Transverse colon (tissue), 4 donors: ENCODE measurements around the gene PRG3. TPM values are rescaled to one million over a fixed set of nuclear protein-coding genes. Genes with fewer than 3 reads are reported as not detected.

ENCODE experiments used
- DNase-seq: peaks from one replicate; pipeline ENCODE4 v3.0.0-alpha.2; 2019
- H3K27ac ChIP-seq, 4 donors: fragments of 200-600 bp; sonication (generic); 2 replicates each; pipeline ENCODE4 v1.5.1; 2016 to 2018; ENCODE audit warnings: inconsistent platforms in 4 of 4
- H3K27me3 ChIP-seq: fragments of 200-600 bp; sonication (generic); 2 replicates; pipeline ENCODE4 v1.5.1; 2017; ENCODE audit warnings: inconsistent platforms
- H3K36me3 ChIP-seq, 4 donors: fragments of 200-600 bp; sonication (generic); 2 replicates each; pipeline ENCODE4 v1.5.1; 2017 to 2019; ENCODE audit warnings: inconsistent platforms in 4 of 4
- H3K4me1 ChIP-seq, 4 donors: fragments of 200-600 bp; sonication (generic); 2 replicates each; pipeline ENCODE4 v1.5.1; 2017 to 2020; ENCODE audit warnings: inconsistent platforms in 4 of 4
- H3K4me3 ChIP-seq, 4 donors: fragments of 200-600 bp; sonication (generic); 1 replicate in 1 of 4; 2 replicates in 3 of 4; pipeline versions ENCODE4 v1.5.1 to v1.6.1; 2017 to 2019; ENCODE audit warnings: inconsistent platforms in 4 of 4
- H3K9me3 ChIP-seq, 2 donors: fragments of 200-600 bp; sonication (generic); 2 replicates each; pipeline ENCODE4 v1.5.1; 2017 to 2019; ENCODE audit warnings: inconsistent platforms in 2 of 2
- CTCF ChIP-seq, 5 experiments: fragments of 200-600 bp in 3 of 5; fragments of 450-650 bp in 2 of 5; sonication (generic) in 3 of 5; IDR thresholded peaks; 1 replicate in 2 of 5; 2 replicates in 3 of 5; pipeline ENCODE4 v1.5.1; 2016 to 2017; ENCODE audit warnings: antibody characterized with exemption in 5 of 5, inconsistent platforms in 3 of 5, mild to moderate bottlenecking in 2 of 5, moderate library complexity in 1 of 5
- EP300 ChIP-seq: sonication (generic); formaldehyde crosslinking; IDR thresholded peaks from one replicate; pipeline ENCODE4 v1.6.1; 2017; ENCODE audit warnings: antibody characterized with exemption, low read depth
- POLR2A ChIP-seq: fragments of 450-650 bp; IDR thresholded peaks from one replicate; pipeline ENCODE4 v1.6.1; 2016; ENCODE audit warnings: antibody characterized with exemption, mild to moderate bottlenecking, moderate library complexity
- POLR2AphosphoS5 ChIP-seq, 3 donors: sonication (generic); formaldehyde crosslinking; IDR thresholded peaks; one replicate each; pipeline ENCODE4 v1.6.1; 2016; ENCODE audit warnings: antibody characterized with exemption in 3 of 3
- WGBS, 2 donors: methylation state at CpG; one replicate each; pipeline ENCODE4 v1.1.5; 2018; ENCODE audit warnings: low coverage in 1 of 2; 5-methylcytosine and 5-hydroxymethylcytosine counted together
- in situ Hi-C, 4 donors: fragments of 200-750 bp; cut with MboI; loops; one replicate each; pipeline versions ENCODE4 v1.15.0 to v1.15.1; 2017; ENCODE audit warnings: low sequenced_read_pairs in 3 of 4, low pct_ligation_motif_present in 1 of 4, low pct_unique_long_range_greater_than_20kb in 1 of 4
- intact Hi-C: fragments of 100-400 bp; cut with DNase I; formaldehyde crosslinking; loops from one replicate; pipeline ENCODE4 v1.15.1; 2023; ENCODE audit warnings: low total_unique reads
- total RNA-seq, 4 donors: library from RNA; depleted of rRNA; stranded (reverse); fragments of >200 nt; gene quantifications; one replicate each; pipeline ENCODE4 v1.1.0, GENCODE V29; 2016

PRG3 gene
- total RNA-seq, 4 donors from 2014 or later: not detected

- WGBS, 2 donors: 96% methylated on average over 4 of the region's 4 CpGs; no CpG with 5 or more reads in 1 of the 2 donors
- TF ChIP-seq EP300 (no peak), CTCF (IDR thresholded peaks at IDR 0.05) (no peak), POLR2A (no peak), POLR2AphosphoS5 (IDR thresholded peaks at IDR 0.05) (no peak)
Observed at GRCh38 chr11:57421066-57421465, 40.1 kb upstream of the PRG3 start.

GRCh38 chr11:57419146-57419545 is 38.2 kb upstream of the PRG3 start:
- no peaks in the 10 kb centered on the region for H3K9me3 ChIP-seq
- intact Hi-C loops: no loop called here
- WGBS, 2 donors: 76 to 85% methylated on average over 2 to 3 of the region's 3 CpGs

More at GRCh38 chr11:57421066-57421465, 40.1 kb upstream of the PRG3 start:
- intact Hi-C loops: no loop called here
- H3K4me3 ChIP-seq: no peak overlapping the region
- no peak for DNase-seq
- H3K36me3 ChIP-seq: peaks cover 0 to 6% (median 0%) of the 10 kb centered on the region in 4 donors
- no peak overlapping the region for H3K27ac ChIP-seq
- in situ Hi-C loops: no loop called here
- H3K4me1 ChIP-seq: peaks cover under 1 to 22% (median 13%) of the 10 kb centered on the region in 4 donors
- H3K27me3 ChIP-seq: no peaks in the 10 kb centered on the region
- H3K9me3 ChIP-seq: no peaks in the 10 kb centered on the region

GRCh38 chr11:57418131-57418530 is 37.2 kb upstream of the PRG3 start:
- Histone ChIP-seq H3K4me3 (no peak overlapping the region), H3K9me3 (no peaks in the 10 kb centered on the region), H3K4me1 (no peaks in the 10 kb centered on the region), H3K27me3 (no peaks in the 10 kb centered on the region), H3K27ac (no peak overlapping the region), H3K36me3 (peaks cover 0 to 6% (median 0%) of the 10 kb centered on the region in 4 donors)
- in situ Hi-C loops (no loop called here), intact Hi-C loops (no loop called here)
- no peak for DNase-seq
- no peak for TF ChIP-seq EP300
- TF ChIP-seq POLR2AphosphoS5 (IDR thresholded peaks at IDR 0.05): no peak
- TF ChIP-seq POLR2A: no peak
- TF ChIP-seq CTCF (IDR thresholded peaks at IDR 0.05): no peak

More at GRCh38 chr11:57419146-57419545, 38.2 kb upstream of the PRG3 start:
- TF ChIP-seq EP300: no peak
- TF ChIP-seq POLR2AphosphoS5 (IDR thresholded peaks at IDR 0.05): no peak
- TF ChIP-seq POLR2A: no peak
- no peak for TF ChIP-seq CTCF (IDR thresholded peaks at IDR 0.05)
- peaks cover 0 to 5% (median 0%) of the 10 kb centered on the region in 4 donors for H3K4me1 ChIP-seq
- no peak overlapping the region for H3K4me3 ChIP-seq
- DNase-seq: no peak
- in situ Hi-C loops: no loop called here
- no peaks in the 10 kb centered on the region for H3K27me3 ChIP-seq
- H3K36me3 ChIP-seq: peaks cover 0 to 6% (median 0%) of the 10 kb centered on the region in 4 donors
- H3K27ac ChIP-seq: no peak overlapping the region

- Histone ChIP-seq H3K27me3 (no peaks in the 10 kb centered on the region), H3K36me3 (peaks cover 0 to 6% (median 0%) of the 10 kb centered on the region in 4 donors), H3K9me3 (no peaks in the 10 kb centered on the region), H3K4me3 (no peak overlapping the region), H3K4me1 (no peaks in the 10 kb centered on the region), H3K27ac (no peak overlapping the region)
- no peak for DNase-seq
- in situ Hi-C loops: no loop called here
- intact Hi-C loops: no loop called here
- WGBS, 2 donors: 72% methylated on average over 4 of the region's 4 CpGs; no CpG with 5 or more reads in 1 of the 2 donors
- TF ChIP-seq POLR2A (no peak), EP300 (no peak), CTCF (IDR thresholded peaks at IDR 0.05) (no peak), POLR2AphosphoS5 (IDR thresholded peaks at IDR 0.05) (no peak)
Observed at GRCh38 chr11:57417056-57417455, 36.1 kb upstream of the PRG3 start.
